Esophagus (tissue), 2 donors: ENCODE results near the gene PDE1C. TPM values are rescaled to one million over a fixed set of nuclear protein-coding genes. Genes with fewer than 3 reads are reported as not detected.

Experiments
- H3K27ac ChIP-seq, 2 donors: one replicate each; pipeline ENCODE4 v1.5.1; 2013; ENCODE audit warnings: low read depth in 2 of 2, mild to moderate bottlenecking in 2 of 2, inconsistent platforms in 1 of 2, low read length in 1 of 2, moderate library complexity in 1 of 2
- H3K27me3 ChIP-seq, 2 donors: one replicate each; pipeline ENCODE4 v1.6.1; 2013; ENCODE audit warnings: low read length in 2 of 2, control low read depth in 1 of 2, mild to moderate bottlenecking in 1 of 2; ENCODE audit not compliant: insufficient read depth in 2 of 2, control insufficient read depth in 1 of 2
- H3K36me3 ChIP-seq, 2 donors: one replicate each; pipeline ENCODE4 v1.6.1; 2013; ENCODE audit warnings: low read length in 1 of 2; ENCODE audit not compliant: control insufficient read depth in 2 of 2, insufficient read depth in 2 of 2
- H3K4me1 ChIP-seq, 2 donors: one replicate each; pipeline ENCODE4 v1.6.1; 2013; ENCODE audit warnings: low read length in 1 of 2; ENCODE audit not compliant: control insufficient read depth in 2 of 2, insufficient read depth in 2 of 2
- H3K4me3 ChIP-seq, 2 donors: one replicate each; pipeline ENCODE4 v1.5.1; 2013; ENCODE audit warnings: low read length in 2 of 2, mild to moderate bottlenecking in 2 of 2, low read depth in 1 of 2, moderate library complexity in 1 of 2
- H3K9me3 ChIP-seq, 2 donors: one replicate each; pipeline ENCODE4 v1.6.1; 2013; ENCODE audit warnings: mild to moderate bottlenecking in 2 of 2, low read depth in 1 of 2, low read length in 1 of 2, moderate library complexity in 1 of 2; ENCODE audit not compliant: control insufficient read depth in 2 of 2, insufficient read depth in 1 of 2
- WGBS, 2 donors: extraction: QIAGEN DNeasy Blood & Tissue Kit; methylation state at CpG; one replicate each; pipeline ENCODE4 v1.1.7; 2013; 5-methylcytosine and 5-hydroxymethylcytosine counted together
- polyA plus RNA-seq, 2 donors: library from polyadenylated mRNA; stranded (reverse); fragments of 200-250 nt; gene quantifications; one replicate each; pipeline ENCODE4 v1.2.3, GENCODE V29; 2013
- donor health status: healthy with polysubstance abuse.
- donor health status: Bipolar disorder and iron deficiency.

Gene PDE1C
- polyA plus RNA-seq, 2 donors, result 1.9 to 2.2 TPM

DNA sequence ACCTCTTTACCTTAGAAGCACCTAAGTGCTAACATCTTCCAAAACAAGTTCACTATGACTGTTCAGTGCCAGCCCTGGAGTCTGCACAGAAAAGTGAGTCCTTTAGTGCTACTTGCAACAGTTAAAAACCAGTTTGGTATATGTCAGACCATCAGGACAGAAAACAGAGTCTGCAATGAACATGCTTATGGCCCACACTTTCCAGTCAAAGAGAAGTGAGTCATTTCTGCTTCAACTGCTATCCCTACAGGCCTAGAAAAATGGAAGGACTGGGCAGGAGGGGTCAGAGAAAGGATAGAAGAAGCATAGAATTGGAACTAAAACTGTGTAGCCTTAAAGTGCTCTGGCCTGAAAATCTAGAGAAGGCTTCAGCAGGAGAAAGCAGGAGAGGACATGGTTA lies 108.0 kb downstream of the PDE1C start:
- no peaks in the 10 kb centered on the region for H3K36me3 ChIP-seq
- peaks cover 0 to 2% of the 10 kb centered on the region in 2 donors for H3K9me3 ChIP-seq
- no peak overlapping the region for H3K4me3 ChIP-seq
- H3K4me1 ChIP-seq, result no peaks in the 10 kb centered on the region
- no peaks in the 10 kb centered on the region for H3K27me3 ChIP-seq
- no peak overlapping the region for H3K27ac ChIP-seq

DNA sequence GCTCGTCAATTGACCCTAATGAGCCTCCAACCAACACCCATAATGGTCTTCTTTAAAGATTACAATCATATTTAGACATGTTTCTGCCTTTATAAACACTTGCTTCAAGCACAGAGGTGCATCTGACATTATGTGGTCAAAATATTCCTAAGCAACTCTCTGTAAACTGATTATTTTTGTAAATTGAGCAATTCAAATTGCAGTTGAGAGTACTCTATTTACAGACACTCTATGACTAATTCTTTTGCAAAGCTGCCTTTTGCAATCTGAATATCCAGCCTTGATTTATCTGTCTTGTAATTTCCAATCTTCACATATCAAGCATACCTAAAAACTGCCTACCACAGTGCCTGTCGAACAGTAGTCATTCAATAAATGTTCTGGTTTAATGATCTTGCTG lies 112.0 kb downstream of the PDE1C start:
- H3K27me3 ChIP-seq, result no peaks in the 10 kb centered on the region
- H3K9me3 ChIP-seq, result no peaks in the 10 kb centered on the region
- no peak overlapping the region for H3K27ac ChIP-seq
- no peaks in the 10 kb centered on the region for H3K36me3 ChIP-seq
- H3K4me3 ChIP-seq, result no peak overlapping the region
- H3K4me1 ChIP-seq, result no peaks in the 10 kb centered on the region
- 82 to 87% methylated on average over 2 of the region's 2 CpGs for WGBS, 2 donors

DNA sequence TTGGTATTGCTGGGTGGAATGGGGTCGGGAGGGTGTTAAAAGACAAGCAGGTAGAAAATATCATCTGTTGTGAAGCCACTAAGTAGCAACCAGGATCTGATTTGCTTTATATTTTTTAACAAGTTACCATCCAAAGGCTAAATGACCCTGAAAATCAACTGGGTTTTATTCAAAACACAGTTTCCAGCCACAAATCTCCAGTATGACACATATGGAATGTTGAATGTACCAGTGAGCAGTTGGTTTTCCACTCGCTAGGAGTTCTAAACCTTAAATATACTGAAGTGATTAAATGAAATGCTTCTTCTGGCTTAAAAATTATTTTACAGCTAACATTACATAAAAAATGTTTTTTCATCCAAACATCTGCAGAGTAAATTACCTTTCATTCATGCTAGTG lies 112.5 kb downstream of the PDE1C start:
- H3K4me3 ChIP-seq, result no peak overlapping the region
- H3K9me3 ChIP-seq, result no peaks in the 10 kb centered on the region
- 85% methylated on average over 2 of the region's 2 CpGs for WGBS, 2 donors
- H3K27ac ChIP-seq, result no peak overlapping the region
- no peaks in the 10 kb centered on the region for H3K36me3 ChIP-seq
- H3K4me1 ChIP-seq, result no peaks in the 10 kb centered on the region
- H3K27me3 ChIP-seq, result no peaks in the 10 kb centered on the region

DNA sequence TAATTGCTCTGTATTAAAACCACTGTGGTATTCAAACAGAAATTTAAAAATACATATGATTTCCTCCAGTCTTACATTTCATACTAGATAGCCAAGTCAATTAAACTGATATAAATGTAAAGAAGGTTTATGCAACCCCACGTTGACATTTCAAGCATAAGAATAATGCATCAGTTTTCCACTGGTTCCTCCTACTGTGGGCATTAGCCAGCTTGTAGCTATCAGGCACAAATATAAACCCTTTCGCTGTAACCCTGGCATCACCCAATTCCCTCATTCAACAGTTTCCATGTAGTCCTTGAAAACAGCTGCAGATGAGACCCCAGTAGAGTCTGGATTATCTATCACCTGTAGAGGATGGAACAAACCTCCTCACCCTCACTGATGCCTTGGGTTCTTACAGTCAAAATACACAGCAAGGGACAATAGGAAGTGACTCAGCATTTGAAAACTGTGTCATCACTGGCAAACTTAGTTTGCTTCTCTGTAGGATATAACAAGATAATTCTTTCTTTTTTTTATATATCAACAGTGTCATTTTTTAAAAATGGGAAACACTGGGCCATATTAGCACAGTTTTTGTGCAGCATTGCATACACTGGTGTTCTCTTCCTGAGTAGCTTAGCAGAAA lies 113.0 kb downstream of the PDE1C start:
- H3K4me3 ChIP-seq, result no peak overlapping the region
- H3K4me1 ChIP-seq, result no peaks in the 10 kb centered on the region
- H3K27ac ChIP-seq, result no peak overlapping the region
- H3K9me3 ChIP-seq, result no peaks in the 10 kb centered on the region
- H3K36me3 ChIP-seq, result no peaks in the 10 kb centered on the region
- no peaks in the 10 kb centered on the region for H3K27me3 ChIP-seq
- WGBS, 2 donors, result 68 to 69% methylated on average over 2 of the region's 2 CpGs

DNA sequence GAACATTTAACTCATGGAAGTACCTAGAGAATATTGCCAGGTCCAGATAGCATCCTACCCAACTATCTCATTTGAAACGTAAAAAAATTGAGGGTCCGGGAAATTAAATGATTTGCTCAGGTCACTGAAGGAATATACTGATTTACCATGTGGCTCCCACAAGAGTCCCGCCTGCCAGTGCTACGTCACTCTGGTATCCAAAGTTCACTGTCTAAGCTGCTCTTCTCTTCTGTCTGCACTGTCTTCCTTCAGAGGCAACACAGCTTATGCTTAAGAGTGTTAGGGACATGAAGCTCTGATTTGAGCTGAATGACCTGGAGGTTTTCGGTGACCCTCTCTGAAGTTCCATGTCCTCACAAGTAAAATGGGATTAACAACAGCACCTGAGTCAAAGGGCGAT lies 114.6 kb downstream of the PDE1C start:
- Histone ChIP-seq H3K4me3 (no peak overlapping the region), H3K4me1 (no peaks in the 10 kb centered on the region), H3K36me3 (no peaks in the 10 kb centered on the region), H3K27ac (no peak overlapping the region), H3K27me3 (no peaks in the 10 kb centered on the region), H3K9me3 (no peaks in the 10 kb centered on the region)
- WGBS, 2 donors, result 92 to 94% methylated on average over 6 of the region's 6 CpGs

DNA sequence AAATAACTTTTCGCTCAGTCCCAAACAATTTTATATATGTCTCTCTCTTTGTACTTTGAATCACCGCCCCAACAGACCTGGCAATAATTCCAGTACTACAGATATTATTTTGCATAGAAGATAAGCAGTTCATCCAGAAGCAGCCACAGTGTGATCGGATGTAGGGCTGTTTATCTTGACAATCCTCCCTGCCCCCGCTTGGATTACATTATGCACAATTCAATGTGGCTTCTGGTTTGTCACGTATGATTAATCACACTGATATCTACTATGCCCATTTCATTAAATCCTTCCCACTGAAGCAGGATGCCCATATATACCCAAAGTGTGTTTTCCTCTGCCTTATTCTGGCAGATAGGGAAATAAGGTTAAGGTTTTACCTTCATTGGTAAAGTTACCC lies 115.2 kb downstream of the PDE1C start:
- no peaks in the 10 kb centered on the region for H3K36me3 ChIP-seq
- no peaks in the 10 kb centered on the region for H3K4me1 ChIP-seq
- 86 to 88% methylated on average over 5 of the region's 5 CpGs for WGBS, 2 donors
- H3K9me3 ChIP-seq, result no peaks in the 10 kb centered on the region
- no peak overlapping the region for H3K4me3 ChIP-seq
- no peaks in the 10 kb centered on the region for H3K27me3 ChIP-seq
- no peak overlapping the region for H3K27ac ChIP-seq

DNA sequence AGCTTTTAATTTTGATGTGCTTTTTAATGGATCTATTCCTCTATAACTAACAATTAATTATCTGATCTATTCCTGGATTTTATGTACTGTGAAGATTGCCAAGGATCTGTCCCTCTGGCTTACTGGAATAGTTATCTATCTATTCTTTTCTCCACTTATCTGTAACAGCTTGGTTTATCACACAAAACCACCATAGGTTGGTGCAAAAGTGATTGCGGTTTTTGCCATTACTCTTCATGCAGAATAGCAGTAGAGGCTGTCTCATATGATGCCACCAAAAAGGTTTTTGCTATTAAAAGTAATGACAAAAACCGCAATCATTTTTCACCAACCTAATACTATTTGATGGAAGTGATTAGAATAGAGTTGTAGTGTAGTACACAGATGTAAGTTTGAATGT lies 115.7 kb downstream of the PDE1C start:
- WGBS, 2 donors, result 87 to 94% methylated on average over 2 of the region's 2 CpGs
- Histone ChIP-seq H3K9me3 (no peaks in the 10 kb centered on the region), H3K4me1 (no peaks in the 10 kb centered on the region), H3K27ac (no peak overlapping the region), H3K27me3 (no peaks in the 10 kb centered on the region), H3K4me3 (no peak overlapping the region), H3K36me3 (no peaks in the 10 kb centered on the region)

DNA sequence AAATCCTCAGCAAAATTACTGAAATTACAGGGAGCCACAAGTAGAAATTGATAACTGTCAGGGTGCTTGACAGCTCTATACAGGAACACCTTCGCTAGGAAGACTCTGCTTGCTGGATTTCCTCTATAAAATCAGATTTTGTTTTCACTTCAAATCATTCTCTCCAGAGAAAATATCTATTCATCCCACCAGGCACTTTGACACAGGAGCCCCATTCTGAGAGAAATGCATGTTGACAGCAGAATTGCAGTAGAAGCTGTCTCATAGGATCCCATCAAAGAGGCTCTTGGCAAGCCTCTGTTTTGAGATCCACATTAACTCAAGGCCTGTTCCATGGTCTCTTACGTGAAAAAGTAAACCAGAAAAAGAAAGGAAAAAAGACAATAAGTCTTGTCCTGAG lies 116.8 kb downstream of the PDE1C start:
- H3K36me3 ChIP-seq, result no peaks in the 10 kb centered on the region
- H3K4me1 ChIP-seq, result no peaks in the 10 kb centered on the region
- H3K27ac ChIP-seq, result no peak overlapping the region
- H3K27me3 ChIP-seq, result no peaks in the 10 kb centered on the region
- no peaks in the 10 kb centered on the region for H3K9me3 ChIP-seq
- 87% methylated on average over 2 of the region's 2 CpGs for WGBS, 2 donors
- H3K4me3 ChIP-seq, result no peak overlapping the region

DNA sequence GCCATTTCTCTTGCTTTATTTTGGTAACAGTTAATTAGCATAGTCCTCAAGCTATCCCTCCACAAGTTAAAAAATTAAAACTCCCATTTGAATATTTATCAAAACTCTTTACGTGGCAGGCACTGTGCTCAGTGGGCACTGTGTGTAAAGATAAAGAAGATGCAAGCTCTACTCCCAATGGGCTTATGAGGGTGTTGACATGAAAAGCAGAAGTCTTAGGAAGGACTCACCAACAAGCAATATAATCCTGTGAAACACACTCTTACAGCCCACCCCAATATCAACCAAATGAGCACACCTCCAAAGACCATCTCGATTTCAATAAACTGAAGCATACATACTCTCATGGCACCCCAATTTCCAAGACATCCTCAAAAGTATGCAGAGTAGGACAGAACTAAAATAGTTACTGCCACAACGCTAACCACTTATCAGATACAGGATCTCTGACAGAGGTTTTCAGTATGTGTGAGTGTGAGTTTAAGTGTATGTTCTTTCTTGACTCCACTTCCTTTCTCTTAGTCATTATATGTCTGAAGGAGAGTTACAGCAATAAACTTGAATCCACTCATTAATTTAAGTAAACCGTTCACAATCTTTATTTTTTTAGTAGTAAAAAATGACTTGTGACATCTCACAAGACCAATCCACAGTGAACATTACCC lies 120.0 kb downstream of the PDE1C start:
- WGBS, 2 donors, result 78 to 80% methylated on average over 4 of the region's 4 CpGs
- no peaks in the 10 kb centered on the region for H3K9me3 ChIP-seq

DNA sequence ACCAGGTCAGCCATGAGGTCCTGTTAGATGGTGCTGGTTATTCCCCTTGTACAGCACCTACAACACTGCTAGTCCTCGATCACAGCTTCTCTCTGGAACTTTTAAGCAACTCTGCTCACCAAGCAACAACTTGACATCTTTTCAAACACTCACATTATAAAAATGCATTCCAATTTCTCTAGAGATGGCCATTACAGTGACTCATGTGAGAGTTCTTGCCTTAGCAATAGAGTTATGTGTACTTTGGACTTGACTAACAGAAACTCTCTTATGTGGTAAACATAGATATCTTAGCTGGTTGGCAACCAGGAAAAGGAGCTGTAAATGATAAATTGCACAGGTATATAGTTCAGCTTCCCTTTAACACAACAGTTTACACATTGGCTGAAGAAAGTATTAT lies 122.2 kb downstream of the PDE1C start:
- Histone ChIP-seq H3K27ac (no peak overlapping the region), H3K36me3 (no peaks in the 10 kb centered on the region), H3K4me1 (no peaks in the 10 kb centered on the region), H3K9me3 (no peaks in the 10 kb centered on the region), H3K27me3 (no peaks in the 10 kb centered on the region), H3K4me3 (no peak overlapping the region)
- WGBS, 2 donors, result 26 to 32% methylated on average over 1 of the region's 1 CpG

More for the DNA sequence above, 120.0 kb downstream of the PDE1C start:
- Histone ChIP-seq H3K4me3 (no peak overlapping the region), H3K36me3 (no peaks in the 10 kb centered on the region), H3K27me3 (no peaks in the 10 kb centered on the region), H3K4me1 (no peaks in the 10 kb centered on the region), H3K27ac (no peak overlapping the region)
